ENCODE results near the gene IGFL4. TPM values are rescaled to one million over a fixed set of nuclear protein-coding genes. Genes with fewer than 3 reads are reported as not detected.

Gene IGFL4
- total and polyA plus RNA-seq, 2 of the 4 experiments (the other 2 are of a cell fraction): not detected

GRCh38 chr19:46035546-46035945, 5.3 kb downstream of the IGFL4 start:
- Histone ChIP-seq H3K79me1 (ENCODE audit: low read depth in 1 of 2, low read length in 2 of 2) (no peaks in the 10 kb centered on the region), H3K23ac (ENCODE audit: low read depth, low read length) (no peak overlapping the region), H3K9me3 (ENCODE audit: control insufficient read depth, insufficient read depth, low read length) (no peaks in the 10 kb centered on the region), H3K4ac (ENCODE audit: low read depth, low read length) (no peak overlapping the region), H3K27ac (ENCODE audit: insufficient read depth, low read length) (no peak overlapping the region), H2BK5ac (ENCODE audit: low read depth, low read length, poor library complexity, severe bottlenecking) (no peak overlapping the region), H3K56ac (ENCODE audit: extremely low read depth, insufficient read depth, low read length) (no peak overlapping the region), H3K14ac (replicated peaks; ENCODE audit: low read depth, low read length) (no peak overlapping the region), H3K9me1 (ENCODE audit: insufficient read depth, low read length) (no peaks in the 10 kb centered on the region), H3K27me3 (ENCODE audit: control insufficient read depth, insufficient read depth, low read length) (peaks cover 35% of the 10 kb centered on the region), H2BK15ac (ENCODE audit: low read depth, low read length) (no peak overlapping the region), H3K36me3 (ENCODE audit: control insufficient read depth, insufficient read depth, low read length) (no peaks in the 10 kb centered on the region), H2BK120ac (ENCODE audit: low read depth, low read length) (no peak overlapping the region), H2AFZ (replicated peaks; ENCODE audit: low read length, poor library complexity) (no peak overlapping the region), H4K5ac (ENCODE audit: low read depth, low read length) (no peak overlapping the region), H3K4me2 (ENCODE audit: low read depth, low read length) (no peak overlapping the region), H4K91ac (ENCODE audit: insufficient read depth, low read depth, low read length) (no peak overlapping the region), H2AK9ac (replicated peaks; ENCODE audit: low read depth, low read length, poor library complexity) (no peak overlapping the region), H2BK20ac (ENCODE audit: low read depth, low read length) (no peak overlapping the region), H4K8ac (ENCODE audit: low read depth in 2 of 2, low read length in 2 of 2) (no peak overlapping the region), H3K9ac (ENCODE audit: low read depth, low read length) (no peak overlapping the region), H3K4me3 (ENCODE audit: insufficient read depth, low read depth, low read length) (no peak overlapping the region), H3K18ac (ENCODE audit: low read depth, low read length) (no peak overlapping the region), H2AK5ac (ENCODE audit: low read depth, low read length) (no peak overlapping the region), H3K4me1 (ENCODE audit: control insufficient read depth, insufficient read depth, low read length) (no peaks in the 10 kb centered on the region), H4K20me1 (ENCODE audit: insufficient read depth, low read length) (no peaks in the 10 kb centered on the region)
- intact Hi-C loops (cut with micrococcal nuclease) (no loop called here), dilution Hi-C loops (cut with HindIII; ENCODE audit: low sequenced_read_pairs, unreplicated experiment) (no loop called here), in situ Hi-C loops (cut with MboI; ENCODE audit: low sequenced_read_pairs) (no loop called here)
- DNase-seq: no peak
- ChIA-PET POLR2A (ENCODE audit: unreplicated experiment) (no interaction called here), CTCF (no interaction called here)
- no peak for ATAC-seq (ENCODE audit: low read depth)
- TF ChIP-seq BHLHE40 (IDR thresholded peaks at IDR 0.05; ENCODE audit: low read depth, low read length) (no peak), CTCF (conservative IDR thresholded peaks at IDR 0.05; ENCODE audit: low read depth, low read length) (no peak), USF2 (IDR thresholded peaks at IDR 0.05; ENCODE audit: low read depth, low read length) (no peak), MAFK (IDR thresholded peaks at IDR 0.05; ENCODE audit: low read depth, low read length) (no peak), CHD1 (IDR thresholded peaks at IDR 0.05; ENCODE audit: low read depth, low read length) (no peak), FOS (IDR thresholded peaks at IDR 0.05; ENCODE audit: low read depth, low read length) (no peak), CEBPB (IDR thresholded peaks at IDR 0.05; ENCODE audit: low read depth, low read length) (no peak), RCOR1 (IDR thresholded peaks at IDR 0.05; ENCODE audit: insufficient replicate concordance, low read length) (no peak), MXI1 (IDR thresholded peaks at IDR 0.05; ENCODE audit: borderline replicate concordance, low read depth, low read length) (no peak), MAZ (IDR thresholded peaks at IDR 0.05; ENCODE audit: borderline replicate concordance, low read depth, low read length) (no peak), RFX5 (IDR thresholded peaks at IDR 0.05; ENCODE audit: low read depth, low read length) (no peak), NFE2L2 (IDR thresholded peaks at IDR 0.05; ENCODE audit: low read depth, low read length) (no peak), SMC3 (IDR thresholded peaks at IDR 0.05; ENCODE audit: low read depth, low read length) (no peak)
- 30% methylated on average over 2 of the region's 6 CpGs; no CpG with 5 or more reads in 1 of the 2 experiments for WGBS, 2 experiments (ENCODE audit: extremely low coverage in 2 of 2, insufficient read length in 1 of 2)
- BruUV-seq (replicated peaks): no TSS peak
